ENCODE data around the gene ULK3. TPM values are rescaled to one million over a fixed set of nuclear protein-coding genes. Genes with fewer than 3 reads are reported as not detected.

Gene ULK3
- total RNA-seq, 4 donors from 2014 or later: 53.3 to 113 (median 60.9) TPM

GRCh38 chr15:74802290-74802689, 40.7 kb downstream of the ULK3 start:
- 83% methylated on average over 4 of the region's 20 CpGs; no CpG with 5 or more reads in 1 of the 2 donors for WGBS, 2 donors
- no peak overlapping the region for H3K4me3 ChIP-seq
- peaks cover 27 to 81% (median 33%) of the 10 kb centered on the region in 3 donors for H3K36me3 ChIP-seq
- no peaks in the 10 kb centered on the region for H3K27me3 ChIP-seq
- DNase-seq: no peak
- H3K27ac ChIP-seq: no peak overlapping the region
- peaks cover 20 to 38% (median 25%) of the 10 kb centered on the region in 3 donors for H3K4me1 ChIP-seq
- intact Hi-C loops (cut with DNase I): loop anchor here (10.0 kb wide), 1 partner anchor 103 kb away; the partner anchor contains the start of gene FAM219B
- no peak for TF ChIP-seq POLR2A (IDR thresholded peaks at IDR 0.05)
- TF ChIP-seq CTCF (IDR thresholded peaks at IDR 0.05): no peak
- H3K9me3 ChIP-seq: no peaks in the 10 kb centered on the region

- no peak for DNase-seq
- Histone ChIP-seq H3K9me3 (no peaks in the 10 kb centered on the region), H3K4me3 (no peak overlapping the region), H3K27me3 (no peaks in the 10 kb centered on the region), H3K36me3 (peaks cover 27 to 87% (median 33%) of the 10 kb centered on the region in 3 donors), H3K4me1 (peaks cover 20 to 43% (median 25%) of the 10 kb centered on the region in 3 donors), H3K27ac (no peak overlapping the region)
- 79 to 88% methylated on average over 7 to 10 of the region's 18 CpGs for WGBS, 2 donors
- no peak for TF ChIP-seq CTCF (IDR thresholded peaks at IDR 0.05)
- TF ChIP-seq POLR2A (IDR thresholded peaks at IDR 0.05): no peak
- intact Hi-C loops (cut with DNase I): loop anchor here (2.0 to 10.0 kb wide), 2 partner anchors 29 to 103 kb away; partner anchors contain the start of gene FAM219B
Observed at GRCh38 chr15:74801311-74801997, 41.5 kb downstream of the ULK3 start.

GRCh38 chr15:74800559-74801094, 42.3 kb downstream of the ULK3 start:
- peaks cover 27 to 90% (median 33%) of the 10 kb centered on the region in 3 donors for H3K36me3 ChIP-seq
- H3K27ac ChIP-seq: peak overlapping the region; percentile 83 to 92 (median 84)
- no peak for DNase-seq
- peaks cover 20 to 51% (median 25%) of the 10 kb centered on the region in 3 donors for H3K4me1 ChIP-seq
- no peak overlapping the region for H3K4me3 ChIP-seq
- intact Hi-C loops (cut with DNase I): loop anchor here (2.0 to 10.0 kb wide), 2 partner anchors 28 to 104 kb away; partner anchors contain the start of gene FAM219B
- H3K27me3 ChIP-seq: no peaks in the 10 kb centered on the region
- 80% methylated on average over 13 of the region's 20 CpGs; no CpG with 5 or more reads in 1 of the 2 donors for WGBS, 2 donors
- no peak for TF ChIP-seq POLR2A (IDR thresholded peaks at IDR 0.05)
- no peak for TF ChIP-seq CTCF (IDR thresholded peaks at IDR 0.05)
- H3K9me3 ChIP-seq: no peaks in the 10 kb centered on the region

- Histone ChIP-seq H3K27me3 (no peaks in the 10 kb centered on the region), H3K27ac (peak overlapping the region; percentile 83 to 92 (median 84)), H3K36me3 (peaks cover 27 to 84% (median 33%) of the 10 kb centered on the region in 3 donors), H3K4me1 (peaks cover 24 to 57% (median 29%) of the 10 kb centered on the region in 3 donors), H3K4me3 (no peak overlapping the region), H3K9me3 (no peaks in the 10 kb centered on the region)
- no peak for DNase-seq
- intact Hi-C loops (cut with DNase I): loop anchor here (2.0 to 10.0 kb wide), 2 partner anchors 27 to 105 kb away; partner anchors contain the start of gene FAM219B
- TF ChIP-seq CTCF (IDR thresholded peaks at IDR 0.05): peak; percentile 98 to 99 (median 99)
- TF ChIP-seq POLR2A (IDR thresholded peaks at IDR 0.05): no peak
- WGBS, 2 donors: 24 to 32% methylated on average over 5 to 6 of the region's 18 CpGs
Observed at GRCh38 chr15:74799856-74800558, 42.9 kb downstream of the ULK3 start.

All from esophagus squamous epithelium (tissue), 5 donors.